NCI-H1092 (cell line): Measurements from ENCODE around the gene SLC22A6.

Source experiments
- DNase-seq: peaks from one replicate; lab custom pipeline; 2025; lab: John Stamatoyannopoulos, UW

Gene SLC22A6

GRCh38 chr11:62984451-62984991, at the start of gene SLC22A6:
TSS of gene SLC22A6 (minus strand) at chr11:62984967. CDS start at chr11:62984690, 277 bp downstream.
- no peak for DNase-seq

- DNase-seq, result no peak
Measured at GRCh38 chr11:63032457-63032856, 47.7 kb upstream of the SLC22A6 start.

GRCh38 chr11:63023841-63024648, 39.3 kb upstream of the SLC22A6 start:
- peak; percentile 70 for DNase-seq

- no peak for DNase-seq
Measured at GRCh38 chr11:63023222-63023814, 38.6 kb upstream of the SLC22A6 start.

- DNase-seq, result no peak
Measured at GRCh38 chr11:63022441-63022840, 37.7 kb upstream of the SLC22A6 start.

- no peak for DNase-seq
Measured at GRCh38 chr11:63020671-63021291, 36.0 kb upstream of the SLC22A6 start.

- DNase-seq, result no peak
Measured at GRCh38 chr11:63019506-63019905, 34.7 kb upstream of the SLC22A6 start.

- peak; percentile 33 for DNase-seq
Measured at GRCh38 chr11:63017306-63017974, 32.7 kb upstream of the SLC22A6 start.

- no peak for DNase-seq
Measured at GRCh38 chr11:63015521-63016215, 30.9 kb upstream of the SLC22A6 start, which contains the start of gene SLC22A8. TSS of gene SLC22A8 (minus strand) at chr11:63015841. CDS start at chr11:63014958, 883 bp downstream.

- DNase-seq, result no peak
Measured at GRCh38 chr11:63014408-63015055, 29.8 kb upstream of the SLC22A6 start.

- no peak for DNase-seq
Measured at GRCh38 chr11:63012839-63013238, 28.1 kb upstream of the SLC22A6 start.

- DNase-seq, result no peak
Measured at GRCh38 chr11:63012430-63012829, 27.7 kb upstream of the SLC22A6 start.

- no peak for DNase-seq
Measured at GRCh38 chr11:63010934-63011439, 26.2 kb upstream of the SLC22A6 start.

GRCh38 chr11:63007920-63008319, 23.2 kb upstream of the SLC22A6 start:
- DNase-seq, result no peak

- no peak for DNase-seq
Measured at GRCh38 chr11:63001456-63001855, 16.7 kb upstream of the SLC22A6 start.

- no peak for DNase-seq
Measured at GRCh38 chr11:62999649-63000048, 14.9 kb upstream of the SLC22A6 start.

GRCh38 chr11:62999156-62999555, 14.4 kb upstream of the SLC22A6 start:
- DNase-seq, result no peak

- no peak for DNase-seq
Measured at GRCh38 chr11:62996271-62996670, 11.5 kb upstream of the SLC22A6 start.

GRCh38 chr11:62994775-62995174, 10.0 kb upstream of the SLC22A6 start:
- no peak for DNase-seq

GRCh38 chr11:62988276-62988675, 3.5 kb upstream of the SLC22A6 start:
- DNase-seq, result no peak
